SK-N-SH treated with all-trans-retinoic acid at 6 μM for 48 hours (cell line): ENCODE data around the gene RBM6.

ENCODE experiments used
- ATAC-seq: fragments of 200-7000 bp; cut with Tn5 transposase; 3 replicates; pipeline ENCODE4 v1.9.1; 2020; ENCODE audit warnings: mild to moderate bottlenecking, moderate library complexity
- BACH2 ChIP-seq: fragments of 250-450 bp; sonication (Bioruptor Pico); IDR thresholded peaks from 2 replicates; pipeline ENCODE4 v1.9.0; 2021; ENCODE audit warnings: mild to moderate bottlenecking, borderline replicate concordance
- CSDC2 ChIP-seq: fragments of 250-450 bp; sonication (Bioruptor Pico); IDR thresholded peaks from 2 replicates; pipeline ENCODE4 v1.5.0; 2020; ENCODE audit warnings: mild to moderate bottlenecking, moderate library complexity
- GLIS3 ChIP-seq: fragments of 250-450 bp; sonication (Bioruptor Pico); IDR thresholded peaks from 2 replicates; pipeline ENCODE4 v1.5.0; 2020; ENCODE audit warnings: mild to moderate bottlenecking, moderate library complexity
- ISL1 ChIP-seq: fragments of 250-450 bp; sonication (Bioruptor Pico); IDR thresholded peaks from 2 replicates; pipeline ENCODE4 v2.1.2; 2022; ENCODE audit warnings: mild to moderate bottlenecking, moderate library complexity
- PPARA ChIP-seq: fragments of 250-450 bp; sonication (Bioruptor Pico); IDR thresholded peaks from 2 replicates; pipeline ENCODE4 v1.5.0; 2020; ENCODE audit warnings: mild to moderate bottlenecking, borderline replicate concordance
- RARB ChIP-seq: fragments of 250-450 bp; sonication (Bioruptor Pico); IDR thresholded peaks from 2 replicates; pipeline ENCODE4 v1.8.0; 2021; ENCODE audit warnings: mild to moderate bottlenecking, moderate library complexity
- SNAI2 ChIP-seq: fragments of 250-450 bp; sonication (Bioruptor Pico); IDR thresholded peaks from 2 replicates; pipeline ENCODE4 v1.5.0; 2020; ENCODE audit warnings: mild to moderate bottlenecking, moderate library complexity
- TOX ChIP-seq: fragments of 250-450 bp; sonication (Bioruptor Pico); IDR thresholded peaks from 2 replicates; pipeline ENCODE4 v1.8.0; 2021; ENCODE audit warnings: mild to moderate bottlenecking, moderate library complexity, borderline replicate concordance
- ZFP3 ChIP-seq: fragments of 250-450 bp; sonication (Bioruptor Pico); IDR thresholded peaks from 2 replicates; pipeline ENCODE4 v1.5.0; 2020; ENCODE audit warnings: mild to moderate bottlenecking, moderate library complexity
- ZFP30 ChIP-seq: fragments of 450-650 bp; formaldehyde crosslinking; IDR thresholded peaks from 2 replicates; pipeline ENCODE4 v1.5.0; 2022; ENCODE audit warnings: mild to moderate bottlenecking, moderate library complexity
- ZNF565 ChIP-seq: fragments of 450-650 bp; formaldehyde crosslinking; conservative IDR thresholded peaks from 2 replicates; pipeline ENCODE4 v1.5.0; 2020; ENCODE audit warnings: low read depth, mild to moderate bottlenecking, moderate library complexity
- ZNF70 ChIP-seq: fragments of 450-650 bp; formaldehyde crosslinking; IDR thresholded peaks from 2 replicates; pipeline ENCODE4 v1.5.0; 2020; ENCODE audit warnings: mild to moderate bottlenecking, moderate library complexity
- ZNF8 ChIP-seq: fragments of 450-650 bp; formaldehyde crosslinking; IDR thresholded peaks from 2 replicates; pipeline ENCODE4 v1.5.0; 2020; ENCODE audit warnings: mild to moderate bottlenecking, moderate library complexity
- TF ChIP-seq, protein P1 (sequence below): fragments of 250-450 bp; sonication (Bioruptor Pico); IDR thresholded peaks from 2 replicates; pipeline ENCODE4 v1.8.0; 2020; ENCODE audit warnings: mild to moderate bottlenecking, moderate library complexity, borderline replicate concordance
- TF ChIP-seq, protein P2 (sequence below): fragments of 250-450 bp; sonication (Bioruptor Pico); IDR thresholded peaks from 2 replicates; pipeline ENCODE4 v1.5.1; 2020; ENCODE audit warnings: low read depth, mild to moderate bottlenecking, moderate library complexity
- TF ChIP-seq, protein P3 (sequence below): fragments of 250-450 bp; sonication (Bioruptor Pico); IDR thresholded peaks from 2 replicates; pipeline ENCODE4 v1.5.0; 2020; ENCODE audit warnings: mild to moderate bottlenecking, moderate library complexity
- TF ChIP-seq, protein P4 (sequence below): fragments of 250-450 bp; sonication (Bioruptor Pico); IDR thresholded peaks from 2 replicates; pipeline ENCODE4 v1.5.1; 2021; ENCODE audit warnings: mild to moderate bottlenecking, moderate library complexity
- TF ChIP-seq, protein P5 (sequence below): fragments of 250-450 bp; sonication (Bioruptor Pico); IDR thresholded peaks from 2 replicates; pipeline ENCODE4 v1.8.0; 2021; ENCODE audit warnings: low read depth, mild to moderate bottlenecking, moderate library complexity, borderline replicate concordance

RBM6 gene

DNA sequence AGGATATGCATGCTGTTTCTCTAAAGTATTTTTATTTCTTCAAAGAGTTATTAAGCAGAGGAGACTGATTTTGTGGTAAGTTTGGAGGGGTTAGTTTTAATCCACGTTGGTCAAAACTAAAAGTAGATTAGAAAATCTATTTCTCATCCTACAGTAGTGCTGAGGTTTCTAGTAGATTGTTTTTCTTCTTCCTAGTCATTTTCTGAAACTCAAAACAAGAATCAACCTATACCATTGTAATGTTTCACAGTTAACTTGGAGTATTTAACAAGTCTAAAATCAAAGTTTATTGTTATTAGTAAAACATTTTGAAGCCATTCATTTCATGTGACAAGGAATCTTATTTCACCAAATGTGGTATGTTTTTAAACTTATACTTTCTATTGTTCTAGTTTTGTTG lies 57.9 kb downstream of the RBM6 start (continued):
- TF ChIP-seq, protein P1, sequence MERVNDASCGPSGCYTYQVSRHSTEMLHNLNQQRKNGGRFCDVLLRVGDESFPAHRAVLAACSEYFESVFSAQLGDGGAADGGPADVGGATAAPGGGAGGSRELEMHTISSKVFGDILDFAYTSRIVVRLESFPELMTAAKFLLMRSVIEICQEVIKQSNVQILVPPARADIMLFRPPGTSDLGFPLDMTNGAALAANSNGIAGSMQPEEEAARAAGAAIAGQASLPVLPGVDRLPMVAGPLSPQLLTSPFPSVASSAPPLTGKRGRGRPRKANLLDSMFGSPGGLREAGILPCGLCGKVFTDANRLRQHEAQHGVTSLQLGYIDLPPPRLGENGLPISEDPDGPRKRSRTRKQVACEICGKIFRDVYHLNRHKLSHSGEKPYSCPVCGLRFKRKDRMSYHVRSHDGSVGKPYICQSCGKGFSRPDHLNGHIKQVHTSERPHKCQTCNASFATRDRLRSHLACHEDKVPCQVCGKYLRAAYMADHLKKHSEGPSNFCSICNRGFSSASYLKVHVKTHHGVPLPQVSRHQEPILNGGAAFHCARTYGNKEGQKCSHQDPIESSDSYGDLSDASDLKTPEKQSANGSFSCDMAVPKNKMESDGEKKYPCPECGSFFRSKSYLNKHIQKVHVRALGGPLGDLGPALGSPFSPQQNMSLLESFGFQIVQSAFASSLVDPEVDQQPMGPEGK (CRISPR knock-in tag) = no peak

DNA sequence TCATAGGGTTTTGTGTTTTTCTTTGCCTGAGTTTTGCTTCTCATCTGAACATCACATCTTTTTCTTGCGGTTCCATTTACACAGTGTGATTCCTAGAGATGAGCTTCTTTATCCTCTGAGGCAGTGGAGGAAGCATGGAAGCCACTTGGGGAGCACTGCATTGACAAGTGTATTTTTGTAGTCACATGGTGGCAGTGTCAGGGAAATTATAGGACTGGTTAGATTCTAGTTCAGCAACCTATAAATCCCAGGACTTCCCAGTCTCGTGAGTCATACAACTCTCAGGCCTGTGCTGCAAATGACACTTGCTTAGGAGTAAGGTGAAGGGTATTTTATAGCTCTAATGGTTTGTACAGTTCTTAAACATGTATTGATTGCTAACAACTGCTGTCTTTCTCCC lies 58.4 kb downstream of the RBM6 start:
- TF ChIP-seq SNAI2 (no peak), ZNF70 (CRISPR knock-in tag) (no peak), ZNF8 (no peak), BACH2 (no peak), ZFP3 (CRISPR knock-in tag) (no peak), GLIS3 (no peak)
- TF ChIP-seq, protein P2, sequence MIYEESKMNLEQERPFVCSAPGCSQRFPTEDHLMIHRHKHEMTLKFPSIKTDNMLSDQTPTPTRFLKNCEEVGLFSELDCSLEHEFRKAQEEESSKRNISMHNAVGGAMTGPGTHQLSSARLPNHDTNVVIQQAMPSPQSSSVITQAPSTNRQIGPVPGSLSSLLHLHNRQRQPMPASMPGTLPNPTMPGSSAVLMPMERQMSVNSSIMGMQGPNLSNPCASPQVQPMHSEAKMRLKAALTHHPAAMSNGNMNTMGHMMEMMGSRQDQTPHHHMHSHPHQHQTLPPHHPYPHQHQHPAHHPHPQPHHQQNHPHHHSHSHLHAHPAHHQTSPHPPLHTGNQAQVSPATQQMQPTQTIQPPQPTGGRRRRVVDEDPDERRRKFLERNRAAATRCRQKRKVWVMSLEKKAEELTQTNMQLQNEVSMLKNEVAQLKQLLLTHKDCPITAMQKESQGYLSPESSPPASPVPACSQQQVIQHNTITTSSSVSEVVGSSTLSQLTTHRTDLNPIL (CRISPR knock-in tag) = no peak
- TF ChIP-seq, protein P3, sequence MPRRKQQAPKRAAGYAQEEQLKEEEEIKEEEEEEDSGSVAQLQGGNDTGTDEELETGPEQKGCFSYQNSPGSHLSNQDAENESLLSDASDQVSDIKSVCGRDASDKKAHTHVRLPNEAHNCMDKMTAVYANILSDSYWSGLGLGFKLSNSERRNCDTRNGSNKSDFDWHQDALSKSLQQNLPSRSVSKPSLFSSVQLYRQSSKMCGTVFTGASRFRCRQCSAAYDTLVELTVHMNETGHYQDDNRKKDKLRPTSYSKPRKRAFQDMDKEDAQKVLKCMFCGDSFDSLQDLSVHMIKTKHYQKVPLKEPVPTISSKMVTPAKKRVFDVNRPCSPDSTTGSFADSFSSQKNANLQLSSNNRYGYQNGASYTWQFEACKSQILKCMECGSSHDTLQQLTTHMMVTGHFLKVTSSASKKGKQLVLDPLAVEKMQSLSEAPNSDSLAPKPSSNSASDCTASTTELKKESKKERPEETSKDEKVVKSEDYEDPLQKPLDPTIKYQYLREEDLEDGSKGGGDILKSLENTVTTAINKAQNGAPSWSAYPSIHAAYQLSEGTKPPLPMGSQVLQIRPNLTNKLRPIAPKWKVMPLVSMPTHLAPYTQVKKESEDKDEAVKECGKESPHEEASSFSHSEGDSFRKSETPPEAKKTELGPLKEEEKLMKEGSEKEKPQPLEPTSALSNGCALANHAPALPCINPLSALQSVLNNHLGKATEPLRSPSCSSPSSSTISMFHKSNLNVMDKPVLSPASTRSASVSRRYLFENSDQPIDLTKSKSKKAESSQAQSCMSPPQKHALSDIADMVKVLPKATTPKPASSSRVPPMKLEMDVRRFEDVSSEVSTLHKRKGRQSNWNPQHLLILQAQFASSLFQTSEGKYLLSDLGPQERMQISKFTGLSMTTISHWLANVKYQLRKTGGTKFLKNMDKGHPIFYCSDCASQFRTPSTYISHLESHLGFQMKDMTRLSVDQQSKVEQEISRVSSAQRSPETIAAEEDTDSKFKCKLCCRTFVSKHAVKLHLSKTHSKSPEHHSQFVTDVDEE (CRISPR knock-in tag) = no peak
- peak; percentile 65 for ATAC-seq

DNA sequence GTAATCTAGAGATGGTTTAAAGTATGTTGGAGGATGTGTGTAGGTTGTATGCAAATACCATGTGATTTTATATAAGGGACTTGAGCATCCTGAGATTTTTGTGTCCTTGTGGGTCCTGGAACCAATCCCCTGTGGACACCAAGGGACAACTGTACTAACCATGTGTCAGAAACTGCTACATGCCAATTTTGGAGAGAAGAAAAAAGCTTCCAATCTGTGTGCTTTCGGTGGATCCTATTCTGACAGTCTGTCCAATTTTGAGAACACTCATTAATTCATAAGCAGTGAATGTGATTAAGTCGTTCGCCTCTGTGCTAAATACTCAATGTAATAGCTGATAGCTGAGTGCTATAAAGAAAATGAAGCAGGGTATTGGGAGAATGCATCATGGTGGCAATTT lies 61.6 kb downstream of the RBM6 start:
- TF ChIP-seq RARB (CRISPR knock-in tag) = no peak
- no peak for TF ChIP-seq SNAI2
- no peak for TF ChIP-seq ZNF565 (CRISPR knock-in tag)
- TF ChIP-seq, protein P4, sequence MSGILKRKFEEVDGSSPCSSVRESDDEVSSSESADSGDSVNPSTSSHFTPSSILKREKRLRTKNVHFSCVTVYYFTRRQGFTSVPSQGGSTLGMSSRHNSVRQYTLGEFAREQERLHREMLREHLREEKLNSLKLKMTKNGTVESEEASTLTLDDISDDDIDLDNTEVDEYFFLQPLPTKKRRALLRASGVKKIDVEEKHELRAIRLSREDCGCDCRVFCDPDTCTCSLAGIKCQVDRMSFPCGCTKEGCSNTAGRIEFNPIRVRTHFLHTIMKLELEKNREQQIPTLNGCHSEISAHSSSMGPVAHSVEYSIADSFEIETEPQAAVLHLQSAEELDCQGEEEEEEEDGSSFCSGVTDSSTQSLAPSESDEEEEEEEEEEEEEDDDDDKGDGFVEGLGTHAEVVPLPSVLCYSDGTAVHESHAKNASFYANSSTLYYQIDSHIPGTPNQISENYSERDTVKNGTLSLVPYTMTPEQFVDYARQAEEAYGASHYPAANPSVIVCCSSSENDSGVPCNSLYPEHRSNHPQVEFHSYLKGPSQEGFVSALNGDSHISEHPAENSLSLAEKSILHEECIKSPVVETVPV = no peak
- no peak for TF ChIP-seq ZNF70 (CRISPR knock-in tag)
- TF ChIP-seq ISL1 (CRISPR knock-in tag) = no peak
- ATAC-seq = no peak

DNA sequence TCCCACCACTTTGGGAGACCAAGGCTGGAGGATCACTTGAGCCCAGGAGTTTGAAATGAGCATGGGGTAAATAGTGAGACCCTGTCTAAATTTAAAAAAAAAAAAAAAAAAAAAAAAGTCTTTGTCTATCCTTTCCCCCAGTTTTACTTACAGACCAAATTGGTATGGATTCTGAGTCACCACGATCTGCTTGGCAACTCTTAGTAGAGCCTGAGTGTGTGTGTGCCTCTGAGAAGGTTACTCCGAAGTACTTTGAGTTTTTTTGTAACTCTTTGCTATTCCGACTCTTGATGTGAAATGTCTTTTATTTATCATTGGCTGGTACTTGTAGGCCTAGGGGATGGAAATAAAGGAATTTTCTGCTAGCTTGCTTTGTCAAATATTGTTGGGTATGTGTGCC lies 63.3 kb downstream of the RBM6 start:
- TF ChIP-seq ZNF565 (CRISPR knock-in tag) = no peak
- TF ChIP-seq TOX = no peak
- TF ChIP-seq, all 23 proteins: peak for 0
- ATAC-seq = no peak

DNA sequence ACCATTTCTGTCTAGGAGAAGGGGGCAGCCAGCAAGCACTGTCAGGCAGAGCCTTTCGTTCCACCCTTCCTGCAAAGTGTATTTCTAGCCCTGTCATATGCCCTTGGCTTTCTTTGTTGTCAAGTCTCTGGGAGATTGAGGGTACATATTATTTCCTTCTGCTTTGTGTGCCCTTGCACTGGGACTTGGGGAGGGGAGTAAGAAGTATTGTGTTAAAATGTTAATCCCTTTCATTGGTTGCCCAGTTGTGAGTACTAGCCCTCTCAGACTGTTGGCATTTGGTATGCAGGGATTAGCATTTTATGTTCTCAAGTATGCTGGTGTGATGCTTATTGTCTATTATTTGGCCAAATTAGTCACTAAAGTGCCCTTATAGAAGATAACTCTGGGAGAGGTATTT lies 63.9 kb downstream of the RBM6 start:
- no peak for ATAC-seq
- no peak for TF ChIP-seq RARB (CRISPR knock-in tag)
- no peak for TF ChIP-seq SNAI2
- TF ChIP-seq ZFP30 (CRISPR knock-in tag) = no peak
- TF ChIP-seq, protein P2 (CRISPR knock-in tag) = no peak
- TF ChIP-seq ZNF565 (CRISPR knock-in tag) = no peak
- TF ChIP-seq, protein P5, sequence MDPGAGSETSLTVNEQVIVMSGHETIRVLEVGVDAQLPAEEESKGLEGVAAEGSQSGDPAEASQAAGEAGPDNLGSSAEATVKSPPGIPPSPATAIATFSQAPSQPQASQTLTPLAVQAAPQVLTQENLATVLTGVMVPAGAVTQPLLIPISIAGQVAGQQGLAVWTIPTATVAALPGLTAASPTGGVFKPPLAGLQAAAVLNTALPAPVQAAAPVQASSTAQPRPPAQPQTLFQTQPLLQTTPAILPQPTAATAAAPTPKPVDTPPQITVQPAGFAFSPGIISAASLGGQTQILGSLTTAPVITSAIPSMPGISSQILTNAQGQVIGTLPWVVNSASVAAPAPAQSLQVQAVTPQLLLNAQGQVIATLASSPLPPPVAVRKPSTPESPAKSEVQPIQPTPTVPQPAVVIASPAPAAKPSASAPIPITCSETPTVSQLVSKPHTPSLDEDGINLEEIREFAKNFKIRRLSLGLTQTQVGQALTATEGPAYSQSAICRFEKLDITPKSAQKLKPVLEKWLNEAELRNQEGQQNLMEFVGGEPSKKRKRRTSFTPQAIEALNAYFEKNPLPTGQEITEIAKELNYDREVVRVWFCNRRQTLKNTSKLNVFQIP (CRISPR knock-in tag) = no peak
- TF ChIP-seq, protein P4 = no peak
- no peak for TF ChIP-seq ISL1 (CRISPR knock-in tag)
- TF ChIP-seq CSDC2 = no peak
- TF ChIP-seq PPARA (CRISPR knock-in tag) = no peak
- TF ChIP-seq, all 23 proteins: peak for 0
